HG02571 (cell line): Measurements from ENCODE around the gene PSMA7.
"Not testable (repeated sequence)": the region's sequence is repeated elsewhere in the genome, so short reads cannot be mapped to it uniquely, and the experiment has no call there.

Experiments used
- ATAC-seq: cut with Tn5 transposase; IDR thresholded peaks from one replicate; pipeline ENCODE4 v1.9.1; 2021; ENCODE audit warnings: mild to moderate bottlenecking, moderate library complexity; ENCODE audit not compliant: unreplicated experiment

Gene PSMA7

DNA sequence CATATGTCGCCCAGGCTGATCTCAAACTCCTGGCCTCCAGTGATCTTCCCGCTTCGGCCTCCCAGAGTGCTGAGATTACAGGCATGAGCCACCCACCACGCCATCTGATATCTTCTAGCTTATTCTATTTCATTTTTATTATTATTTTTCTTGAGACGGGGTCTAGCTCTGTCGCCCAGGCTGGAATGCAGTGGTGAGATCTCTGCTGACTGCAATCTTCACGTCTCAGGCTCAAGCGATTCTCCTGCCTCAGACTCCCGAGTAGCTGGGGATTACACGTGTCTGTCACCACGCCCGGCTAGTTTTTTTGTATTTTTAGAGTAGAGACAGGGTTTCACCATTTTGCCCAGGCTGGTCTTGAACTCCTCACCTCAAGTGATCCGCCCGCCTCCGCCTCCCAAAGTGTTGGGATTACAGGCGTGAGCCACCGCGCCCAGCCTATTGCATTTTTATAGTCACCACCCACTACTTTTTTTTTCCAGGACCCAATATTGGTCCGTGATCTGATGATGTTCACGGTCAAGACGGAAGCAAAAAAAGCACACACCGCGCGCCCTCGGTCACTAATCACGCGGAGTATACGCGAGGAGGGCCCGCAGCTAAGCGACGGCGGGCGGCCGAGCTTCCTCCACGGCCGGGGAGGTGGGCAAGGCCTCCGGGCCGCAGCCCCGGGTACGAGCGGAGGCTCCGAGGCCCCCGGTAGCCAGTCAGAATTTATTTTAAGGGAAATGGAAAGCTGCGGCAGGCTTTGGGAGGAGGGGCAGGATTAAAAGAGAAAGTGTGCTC, 22.0 kb downstream of the PSMA7 start:
- peak; percentile 2 for ATAC-seq

DNA sequence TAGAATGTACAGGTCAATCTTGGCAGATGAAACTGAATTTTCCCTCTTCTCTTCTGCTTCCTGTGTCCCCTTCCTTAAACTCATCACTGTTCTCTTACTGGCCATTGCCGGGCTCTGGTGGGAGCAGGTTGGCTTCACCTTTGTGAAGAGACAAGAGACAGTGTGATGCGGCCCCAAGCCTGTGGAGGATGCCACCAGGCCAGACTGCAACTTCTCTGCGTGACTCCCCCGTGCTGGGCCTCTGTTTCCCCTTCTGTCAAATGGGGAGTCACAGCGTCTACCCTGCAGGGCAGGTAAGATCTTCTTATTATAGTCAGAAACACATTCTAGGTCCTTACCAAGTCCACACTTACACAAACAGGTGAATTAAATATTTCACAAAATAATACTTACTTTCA, 22.8 kb downstream of the PSMA7 start:
- ATAC-seq = no peak

DNA sequence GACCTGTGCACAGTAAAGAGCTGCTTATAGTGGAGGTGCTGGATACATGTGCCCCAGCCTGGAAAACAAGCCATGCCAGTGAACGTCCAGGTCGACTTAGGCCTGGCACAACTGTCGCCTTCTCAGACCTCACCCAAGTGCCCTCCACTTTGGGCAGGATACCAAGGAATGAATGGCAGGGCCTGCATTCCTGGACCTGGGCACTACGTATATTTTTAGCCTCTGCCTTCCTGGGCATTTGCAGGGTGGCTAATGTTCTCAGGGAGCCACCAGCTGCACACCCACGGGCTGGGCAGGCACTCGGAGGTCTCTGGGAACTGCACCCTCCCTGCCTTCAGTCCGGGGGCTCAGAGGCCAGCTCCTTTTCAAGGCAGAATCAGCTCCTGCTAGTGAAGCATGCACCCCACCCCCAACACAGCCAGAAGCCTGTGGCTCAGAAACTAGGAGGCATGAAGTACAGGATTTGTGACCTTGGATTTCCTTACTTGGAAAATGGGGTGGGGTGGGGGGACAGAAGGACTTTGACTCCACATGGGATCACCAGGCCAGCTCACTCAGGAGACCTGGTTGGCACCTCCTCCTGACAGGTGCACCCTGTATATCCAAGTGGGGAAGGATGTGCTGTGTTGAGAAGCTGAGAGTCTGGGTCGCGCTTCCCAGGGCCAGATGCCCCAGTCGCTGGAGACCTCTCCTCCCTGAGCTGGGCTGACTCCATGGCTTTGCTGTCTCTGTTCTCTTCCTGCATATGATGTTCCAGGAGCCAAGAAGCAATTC, 23.4 kb downstream of the PSMA7 start:
- no peak for ATAC-seq

DNA sequence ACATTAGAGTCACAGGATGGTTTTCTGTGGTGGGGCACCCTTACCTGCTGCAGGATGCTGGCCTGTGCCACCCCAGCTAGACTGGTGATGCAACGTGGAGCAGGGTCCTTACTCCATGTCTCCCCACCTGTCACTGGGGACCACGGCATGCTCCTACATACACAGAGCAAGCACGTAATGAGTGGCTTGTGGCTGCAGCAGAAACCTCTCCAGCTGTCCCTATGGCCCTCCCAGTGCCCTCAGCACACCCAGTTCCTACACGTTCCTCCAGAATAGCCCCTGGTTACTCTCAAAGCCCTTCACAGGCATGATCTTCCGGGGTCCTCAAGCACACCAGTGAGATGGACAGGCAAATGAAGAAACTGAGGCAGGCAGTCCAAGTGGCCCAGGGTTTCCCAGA, 24.1 kb downstream of the PSMA7 start:
- no peak for ATAC-seq

DNA sequence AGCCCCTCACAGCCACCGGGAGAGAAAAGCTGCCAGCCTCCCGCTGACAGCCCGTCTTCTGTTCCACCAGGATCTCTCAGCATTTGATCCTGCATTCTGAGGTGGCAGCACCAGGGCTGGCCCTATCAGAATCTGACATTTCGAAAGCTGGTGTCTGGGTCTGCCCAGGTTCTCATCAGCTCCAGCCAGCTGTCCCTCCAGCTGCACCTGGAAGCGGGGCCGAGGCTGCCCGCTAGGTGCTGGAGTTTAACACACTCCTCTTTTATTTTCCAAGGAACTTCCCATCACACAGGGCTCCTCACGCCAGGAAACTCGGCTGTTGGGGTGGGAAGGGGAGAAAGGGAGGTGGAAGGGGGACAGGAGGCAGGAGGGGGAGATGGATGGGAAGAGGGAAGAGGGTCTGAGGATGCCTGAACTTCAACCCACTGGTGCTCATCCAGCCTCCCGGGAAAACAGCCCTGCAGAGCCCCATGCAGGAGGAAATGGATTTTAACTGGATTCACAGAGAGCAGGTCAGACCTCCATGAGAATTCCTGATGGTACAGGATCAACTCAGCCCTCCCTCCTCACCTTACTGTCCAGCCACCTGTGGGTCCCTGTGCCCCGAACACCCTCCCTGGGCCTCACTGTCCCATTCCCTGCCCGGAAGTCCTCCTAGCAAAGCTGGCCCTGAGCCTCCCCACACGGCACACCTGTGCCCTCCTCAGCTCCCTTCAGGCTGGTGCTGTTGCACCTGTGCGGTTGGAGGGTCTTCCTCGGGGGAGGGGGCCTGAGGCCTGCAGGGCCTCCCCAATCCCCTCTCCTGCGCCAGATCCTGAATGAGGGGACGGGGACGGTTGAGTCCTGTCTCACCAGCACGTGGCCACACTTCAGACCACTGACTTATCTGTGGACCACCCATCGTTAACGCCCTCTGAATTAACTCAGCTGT, 24.8 kb downstream of the PSMA7 start:
- no peak for ATAC-seq

DNA sequence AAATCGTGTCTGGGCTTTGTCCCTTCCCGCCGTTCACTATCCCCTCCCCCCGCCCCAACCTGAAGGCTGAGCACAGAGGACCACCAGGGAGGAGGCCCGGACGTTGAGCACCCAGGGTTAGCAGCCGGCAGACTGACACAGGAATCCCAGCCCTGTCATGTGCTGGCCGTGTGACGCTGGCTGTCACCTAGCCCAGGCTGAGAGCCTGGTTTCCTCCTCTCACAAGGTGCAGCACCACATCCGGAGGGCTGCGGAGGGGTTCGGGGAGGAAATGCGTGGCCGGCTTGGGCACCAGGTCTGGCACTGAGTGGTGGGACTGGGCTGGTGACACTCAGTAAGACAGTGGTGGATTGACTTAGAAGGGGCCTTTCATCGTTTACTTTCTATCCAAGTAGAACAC, 25.5 kb downstream of the PSMA7 start:
- no peak for ATAC-seq

DNA sequence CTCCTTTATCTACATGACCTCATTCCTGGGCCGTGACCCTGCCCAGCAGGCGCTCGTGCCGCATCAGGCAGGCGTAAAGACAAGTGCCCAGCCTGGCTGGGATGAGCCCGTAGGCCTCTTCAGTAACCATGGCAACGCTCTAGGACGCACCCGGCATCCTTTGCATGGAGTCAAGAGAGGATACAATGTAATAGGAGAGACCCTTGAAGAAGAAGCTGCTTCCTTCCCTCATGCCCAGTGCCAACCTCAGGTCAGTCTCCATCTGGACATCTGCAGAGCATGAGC, 25.9 kb downstream of the PSMA7 start:
- no peak for ATAC-seq

DNA sequence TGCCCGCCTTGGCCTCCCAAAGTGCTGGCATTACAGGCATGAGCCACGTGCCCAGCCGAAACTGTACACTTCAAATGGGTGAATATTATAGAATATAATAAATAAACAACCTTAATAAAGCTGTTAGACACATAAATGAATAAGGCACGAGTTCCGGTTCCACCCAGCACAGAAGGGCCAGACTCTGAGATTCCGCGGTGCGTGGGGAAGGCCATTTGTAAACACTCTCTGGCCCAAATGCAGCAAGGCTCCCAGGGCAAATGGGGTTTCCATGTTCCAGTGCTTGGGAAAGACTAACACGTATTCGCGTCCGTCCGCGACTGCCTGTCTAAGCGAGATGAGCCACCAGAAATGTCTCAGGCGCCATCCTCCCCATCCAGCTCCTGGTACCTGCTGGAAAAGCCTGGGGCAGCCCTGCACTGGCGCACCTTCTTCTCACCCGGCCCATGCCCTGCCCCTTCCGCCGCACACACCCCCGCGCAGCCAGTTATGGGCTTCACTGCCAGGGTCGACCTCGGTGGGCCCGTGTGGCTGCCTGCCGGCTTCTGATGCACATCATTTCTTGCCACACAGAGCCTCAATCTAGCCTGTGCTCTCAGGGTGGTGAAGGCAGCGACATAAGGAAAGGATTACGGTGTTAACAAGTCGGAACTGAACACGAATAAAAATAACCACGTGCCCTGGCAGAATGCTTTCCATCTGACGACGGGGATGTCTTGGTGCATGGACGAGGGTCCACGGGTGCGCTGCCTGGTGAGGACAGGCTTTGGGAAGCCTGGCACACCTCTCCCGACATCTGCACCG, 26.4 kb downstream of the PSMA7 start:
- ATAC-seq = no peak

DNA sequence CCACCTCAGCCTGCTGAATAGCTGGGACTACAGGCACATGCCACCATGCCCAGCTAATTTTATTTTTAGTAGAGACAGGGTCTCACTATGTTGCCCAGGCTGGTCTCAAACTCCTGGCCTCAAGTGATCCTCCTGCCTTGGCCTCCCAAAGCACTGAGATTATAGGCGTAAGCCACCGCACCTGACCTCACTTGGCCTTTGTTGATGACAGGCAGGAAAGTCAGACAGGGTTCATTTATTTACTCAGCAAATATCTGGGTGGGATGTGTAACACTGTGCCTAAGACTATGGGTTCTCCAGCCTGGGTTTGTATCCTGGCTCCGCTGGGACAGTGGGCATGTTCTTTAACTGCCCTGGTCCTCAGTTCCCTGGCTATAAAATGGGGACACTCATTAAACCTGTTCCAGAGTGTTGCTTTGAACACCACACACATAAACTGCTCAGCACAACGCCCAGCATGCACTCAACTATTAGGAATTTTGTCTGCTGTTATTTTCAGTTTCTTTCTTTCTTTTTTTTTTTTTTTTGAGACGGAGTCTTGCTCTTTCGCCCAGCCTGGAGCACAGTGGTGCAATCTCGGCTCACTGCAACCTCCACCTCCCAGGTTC, 27.3 kb downstream of the PSMA7 start:
- ATAC-seq = not testable (repeated sequence)

DNA sequence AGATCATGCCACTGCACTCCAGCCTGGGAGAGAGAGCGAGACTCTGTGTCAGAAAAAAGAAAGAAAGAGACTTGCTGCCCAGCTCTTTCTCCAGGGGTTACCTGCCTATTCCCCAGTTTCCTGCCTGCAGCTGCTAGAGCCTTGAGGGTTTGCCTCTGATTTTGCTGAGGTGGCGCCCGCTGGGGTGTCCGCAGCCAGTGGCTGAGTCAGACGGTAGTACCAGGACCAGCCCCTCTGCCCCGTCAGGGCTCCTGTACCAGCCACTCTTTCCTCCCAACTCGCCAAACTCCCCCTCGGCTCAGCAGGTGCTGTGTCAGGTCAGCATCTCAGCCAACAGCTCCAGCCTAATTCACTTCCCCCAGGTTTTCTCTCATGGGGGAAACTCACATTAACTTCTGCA, 28.3 kb downstream of the PSMA7 start:
- ATAC-seq = no peak

DNA sequence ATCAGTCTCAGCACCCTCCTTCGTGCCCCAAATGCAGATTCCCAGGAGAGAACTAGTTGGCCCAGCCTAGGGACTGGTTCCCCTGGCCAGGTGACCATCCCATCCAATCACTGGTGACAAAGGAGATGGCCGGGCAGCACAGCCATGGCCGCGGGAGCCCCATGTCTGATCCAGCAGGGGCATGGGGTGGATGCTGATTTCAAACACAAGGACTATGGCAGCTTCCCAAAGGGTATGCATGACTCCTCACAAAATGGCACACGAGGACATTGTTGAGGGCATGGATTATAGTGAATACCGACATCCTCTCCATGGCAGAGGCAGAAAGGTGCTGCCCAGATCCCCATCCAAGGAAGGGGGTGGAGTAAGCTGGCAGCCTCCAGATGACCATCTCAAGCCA, 30.8 kb downstream of the PSMA7 start:
- no peak for ATAC-seq

DNA sequence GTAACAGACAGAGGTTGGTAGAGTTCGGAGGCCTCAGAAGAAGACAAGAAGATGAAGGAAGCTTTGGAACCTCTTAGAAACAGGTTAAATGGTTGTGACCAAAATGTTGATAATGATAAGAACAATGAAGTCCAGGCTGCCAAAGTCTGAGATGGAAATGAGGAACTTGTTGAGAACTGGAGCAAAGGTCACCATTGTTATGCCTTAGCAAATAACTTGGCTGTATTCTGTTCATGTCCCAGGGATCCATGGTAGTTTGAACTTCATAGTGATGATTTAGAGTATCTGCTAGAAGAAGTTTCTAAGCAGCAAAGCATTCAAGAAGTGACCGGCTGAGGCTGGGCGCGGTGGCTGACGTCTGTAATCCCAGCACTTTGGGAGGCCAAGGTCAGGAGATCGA, 32.0 kb downstream of the PSMA7 start:
- no peak for ATAC-seq

DNA sequence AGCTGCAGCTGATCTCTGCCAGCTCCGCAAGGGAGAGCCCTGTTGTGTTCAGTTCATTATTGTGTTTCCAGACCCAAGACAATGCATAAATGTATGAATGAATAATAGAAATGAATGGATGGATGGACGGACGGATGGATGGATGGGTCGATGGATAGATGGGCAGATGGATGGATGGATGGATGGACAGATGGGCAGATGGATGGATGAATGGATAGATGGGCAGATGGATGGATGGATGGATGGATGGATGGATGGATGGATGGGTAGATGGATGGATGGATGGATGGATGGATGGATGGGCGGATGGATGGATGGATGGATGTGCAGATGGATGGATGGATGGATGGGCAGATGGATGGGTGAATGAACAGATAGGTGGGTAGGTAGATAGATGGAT, 37.6 kb downstream of the PSMA7 start:
- ATAC-seq = no peak

DNA sequence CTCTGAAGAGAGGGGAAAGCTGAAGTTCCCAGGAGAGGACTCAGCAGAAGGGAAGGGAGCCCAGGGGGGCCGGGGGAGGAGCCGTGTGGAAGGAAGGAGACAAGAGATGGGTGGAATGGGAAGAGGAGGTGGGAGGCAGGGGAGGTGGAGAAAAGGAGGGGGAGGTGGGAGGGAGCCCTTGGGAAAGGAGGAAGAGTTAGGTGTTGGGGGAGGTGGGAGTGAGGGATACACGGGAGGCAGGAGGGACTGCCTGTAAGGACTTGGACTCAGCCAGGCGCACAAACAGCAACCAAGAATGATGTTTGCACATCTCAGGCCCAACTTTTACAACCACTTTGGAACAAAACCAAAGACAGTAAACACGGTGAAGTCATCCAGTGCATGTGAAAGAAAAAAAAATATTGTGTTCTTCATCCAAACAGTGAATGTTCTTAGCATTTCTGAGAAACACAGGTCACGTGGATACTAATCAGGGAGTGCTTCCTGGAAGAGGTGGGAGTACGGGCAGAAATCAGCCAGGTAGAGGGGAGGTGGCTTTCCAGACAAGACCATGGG, 38.3 kb downstream of the PSMA7 start:
- no peak for ATAC-seq

DNA sequence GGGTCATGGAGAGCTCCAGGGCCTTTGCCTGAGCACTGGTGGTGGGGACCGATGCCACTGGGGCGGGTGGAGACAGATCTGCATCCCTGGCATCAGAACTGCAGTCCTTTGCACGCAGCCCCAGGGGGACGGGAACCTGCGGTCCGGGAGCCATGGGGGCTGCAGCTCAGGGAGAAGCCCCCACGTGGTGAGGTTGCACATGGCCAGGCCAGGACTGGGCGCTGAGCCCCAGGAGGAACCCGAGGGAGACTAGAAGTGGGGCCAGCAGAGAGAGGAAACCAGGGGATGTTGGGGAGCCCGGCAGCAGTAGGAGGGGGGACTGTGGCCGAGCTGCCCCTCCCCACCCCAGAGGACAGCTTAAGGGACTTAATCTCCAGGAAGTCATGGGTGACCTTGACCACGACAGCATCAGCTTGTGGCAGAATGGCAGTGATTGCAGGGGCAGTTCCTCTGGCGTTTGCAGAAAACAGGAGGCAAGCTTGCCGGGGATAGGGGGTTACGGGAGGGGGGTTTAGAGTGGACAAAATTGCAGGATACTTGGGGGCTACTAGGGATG, 38.9 kb downstream of the PSMA7 start:
- ATAC-seq = no peak

DNA sequence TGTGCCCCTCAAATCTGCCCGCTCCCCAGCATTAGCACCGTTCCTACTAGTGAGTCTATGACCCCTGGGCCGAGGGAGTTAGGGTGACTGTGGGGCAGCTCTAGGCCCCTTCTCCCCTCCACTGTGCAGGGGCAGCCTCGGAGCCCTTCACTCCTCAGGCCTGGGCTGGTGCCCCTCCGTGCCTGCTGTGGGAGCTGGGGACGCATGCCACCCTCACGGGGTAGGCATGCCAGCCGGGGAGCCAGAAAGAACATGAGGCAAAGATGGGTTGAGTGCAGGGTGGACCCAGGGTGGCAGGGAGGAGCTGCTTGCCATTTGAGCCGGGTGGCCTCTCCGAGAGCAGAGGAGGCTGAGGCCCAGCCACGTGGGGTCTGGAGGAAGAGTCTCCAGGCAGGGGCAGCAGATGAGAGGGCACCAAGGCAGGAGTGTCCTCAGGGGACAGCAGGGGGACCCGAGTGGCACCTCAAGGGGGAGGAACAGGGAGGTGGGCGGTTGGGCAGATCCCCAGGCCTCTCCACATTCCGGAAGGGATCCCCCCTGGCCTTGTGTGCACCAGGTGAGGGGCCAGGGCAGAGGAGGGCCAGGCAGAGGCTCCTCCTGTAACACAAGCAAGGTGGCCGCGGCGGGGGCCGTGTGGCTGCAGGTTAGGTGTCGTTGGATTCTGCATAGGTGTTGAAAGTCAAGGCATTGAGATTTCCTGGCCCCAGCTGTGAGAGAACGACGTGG, 39.5 kb downstream of the PSMA7 start:
- no peak for ATAC-seq

DNA sequence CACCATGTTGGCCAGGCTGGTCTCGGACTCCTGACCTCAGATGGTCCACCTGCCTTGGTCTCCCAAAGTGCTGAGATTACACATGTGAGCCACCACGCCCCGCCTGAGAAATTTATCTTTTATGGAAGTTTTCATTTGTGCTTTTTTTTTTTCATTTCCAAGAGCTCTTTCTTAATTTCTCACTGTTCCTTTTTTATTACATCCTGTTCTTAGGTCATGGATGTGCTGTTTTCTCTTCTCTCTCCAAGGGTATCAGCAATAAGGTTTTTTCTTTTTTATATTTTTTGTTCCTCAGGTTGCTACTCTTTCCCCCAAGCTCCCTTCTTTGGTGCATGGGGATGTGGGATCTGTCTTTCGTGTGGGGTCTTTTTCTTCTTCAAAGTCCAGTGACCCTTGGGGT, 42.1 kb downstream of the PSMA7 start:
- no peak for ATAC-seq

DNA sequence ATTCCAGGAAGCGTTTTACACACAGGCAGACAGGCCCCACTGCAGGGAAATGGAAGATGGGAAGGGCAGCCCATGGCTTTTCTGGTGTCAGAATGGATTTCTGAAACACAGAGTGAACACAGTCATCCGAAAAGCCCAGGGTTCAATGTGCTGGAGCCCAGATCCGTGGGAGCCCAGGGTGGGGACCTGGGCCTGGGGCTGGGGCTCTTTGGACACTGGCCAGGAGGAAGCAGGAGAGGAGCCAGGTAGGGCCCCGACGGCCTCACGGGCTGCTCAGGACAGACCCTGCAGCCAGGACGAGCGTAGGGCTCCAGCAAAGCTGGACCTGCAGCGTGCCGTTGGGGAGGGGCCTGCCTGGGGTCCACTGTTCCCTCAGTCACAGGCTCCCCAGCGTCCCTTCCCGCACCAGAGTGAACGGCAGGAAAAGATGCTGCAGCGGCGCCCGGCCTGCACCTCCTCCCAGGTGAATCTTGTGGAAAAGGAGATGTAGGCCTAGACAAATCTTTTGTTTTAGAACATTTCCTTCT, 45.2 kb downstream of the PSMA7 start:
- ATAC-seq = no peak
